Transverse colon (tissue), 3 donors: ENCODE data around the gene MTERF1.

ENCODE experiments used
- POLR2A ChIP-seq: fragments of 450-650 bp; IDR thresholded peaks from one replicate; pipeline ENCODE4 v1.6.1; 2016; ENCODE audit warnings: antibody characterized with exemption, mild to moderate bottlenecking, moderate library complexity
- TF ChIP-seq, protein P1 (sequence below), 5 experiments: fragments of 200-600 bp in 3 of 5; fragments of 450-650 bp in 2 of 5; sonication (generic) in 3 of 5; IDR thresholded peaks; 1 replicate in 2 of 5; 2 replicates in 3 of 5; pipeline ENCODE4 v1.5.1; 2016 to 2017; ENCODE audit warnings: antibody characterized with exemption in 5 of 5, inconsistent platforms in 3 of 5, mild to moderate bottlenecking in 2 of 5, moderate library complexity in 1 of 5

GRCh38 chr7:91872069-91872468 is 8.4 kb downstream of the MTERF1 start:
- no peak for TF ChIP-seq POLR2A
- TF ChIP-seq, protein P1, sequence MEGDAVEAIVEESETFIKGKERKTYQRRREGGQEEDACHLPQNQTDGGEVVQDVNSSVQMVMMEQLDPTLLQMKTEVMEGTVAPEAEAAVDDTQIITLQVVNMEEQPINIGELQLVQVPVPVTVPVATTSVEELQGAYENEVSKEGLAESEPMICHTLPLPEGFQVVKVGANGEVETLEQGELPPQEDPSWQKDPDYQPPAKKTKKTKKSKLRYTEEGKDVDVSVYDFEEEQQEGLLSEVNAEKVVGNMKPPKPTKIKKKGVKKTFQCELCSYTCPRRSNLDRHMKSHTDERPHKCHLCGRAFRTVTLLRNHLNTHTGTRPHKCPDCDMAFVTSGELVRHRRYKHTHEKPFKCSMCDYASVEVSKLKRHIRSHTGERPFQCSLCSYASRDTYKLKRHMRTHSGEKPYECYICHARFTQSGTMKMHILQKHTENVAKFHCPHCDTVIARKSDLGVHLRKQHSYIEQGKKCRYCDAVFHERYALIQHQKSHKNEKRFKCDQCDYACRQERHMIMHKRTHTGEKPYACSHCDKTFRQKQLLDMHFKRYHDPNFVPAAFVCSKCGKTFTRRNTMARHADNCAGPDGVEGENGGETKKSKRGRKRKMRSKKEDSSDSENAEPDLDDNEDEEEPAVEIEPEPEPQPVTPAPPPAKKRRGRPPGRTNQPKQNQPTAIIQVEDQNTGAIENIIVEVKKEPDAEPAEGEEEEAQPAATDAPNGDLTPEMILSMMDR (IDR thresholded peaks at IDR 0.05) = no peak
